HG02571 (cell line): ENCODE measurements around the gene SEPTIN5.

Experiments used
- ATAC-seq: cut with Tn5 transposase; IDR thresholded peaks from one replicate; pipeline ENCODE4 v1.9.1; 2021; ENCODE audit warnings: mild to moderate bottlenecking, moderate library complexity; ENCODE audit not compliant: unreplicated experiment

Gene SEPTIN5

DNA sequence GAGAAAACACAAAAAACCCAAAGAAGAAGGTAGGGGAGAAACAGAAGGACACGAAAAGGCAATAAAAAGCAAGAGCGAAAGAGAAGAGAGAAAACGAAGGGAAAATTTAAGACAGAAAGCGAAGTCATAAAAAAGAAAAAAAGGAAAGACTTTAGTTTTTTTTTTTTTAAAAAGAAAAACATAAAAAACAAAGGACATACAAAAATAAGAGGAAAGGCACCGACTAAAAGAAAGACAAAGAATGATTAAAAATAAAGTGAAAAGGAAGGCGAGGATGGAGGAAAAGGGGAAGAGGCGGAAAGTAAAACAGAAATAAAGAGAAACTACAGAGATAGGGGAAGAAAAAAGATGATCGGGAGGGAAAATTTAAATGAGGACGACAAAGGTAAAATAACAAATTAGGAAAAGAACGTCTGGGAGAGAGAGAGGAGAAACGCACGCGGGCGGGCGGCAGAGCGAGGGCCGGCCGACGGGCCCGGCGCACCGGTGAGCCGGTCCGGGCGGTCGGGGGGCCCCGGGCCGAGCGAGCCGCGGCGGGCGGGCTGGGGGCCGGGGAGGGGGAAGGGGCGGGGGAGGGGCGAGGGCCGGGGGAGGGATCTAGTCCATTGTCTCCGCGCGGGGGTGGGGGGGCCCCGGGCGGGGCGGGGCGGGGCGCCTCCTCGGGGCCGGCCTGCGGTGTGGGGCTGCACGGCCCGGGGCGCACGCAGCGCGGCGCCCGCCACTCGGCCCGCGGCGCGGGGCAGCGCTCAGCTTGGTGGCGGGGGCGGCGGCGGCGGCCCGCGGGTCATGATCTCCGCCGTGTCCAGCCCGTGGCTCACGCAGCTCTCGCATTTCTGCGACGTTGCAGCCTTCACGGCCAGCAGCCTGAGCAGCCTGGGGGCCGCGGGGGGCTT is 46.0 kb downstream of the SEPTIN5 start, which contains the start of gene TBX1:
Gene TBX1, plus strand, starts transcription at position 721 of the 893 bp plus-strand sequence. Its CDS starts 66 bp downstream, at position 787.
- no peak for ATAC-seq

- ATAC-seq: no peak
These were observed 46.8 kb downstream of the SEPTIN5 start for GRCh38 chr22:19760951-19761724.

DNA sequence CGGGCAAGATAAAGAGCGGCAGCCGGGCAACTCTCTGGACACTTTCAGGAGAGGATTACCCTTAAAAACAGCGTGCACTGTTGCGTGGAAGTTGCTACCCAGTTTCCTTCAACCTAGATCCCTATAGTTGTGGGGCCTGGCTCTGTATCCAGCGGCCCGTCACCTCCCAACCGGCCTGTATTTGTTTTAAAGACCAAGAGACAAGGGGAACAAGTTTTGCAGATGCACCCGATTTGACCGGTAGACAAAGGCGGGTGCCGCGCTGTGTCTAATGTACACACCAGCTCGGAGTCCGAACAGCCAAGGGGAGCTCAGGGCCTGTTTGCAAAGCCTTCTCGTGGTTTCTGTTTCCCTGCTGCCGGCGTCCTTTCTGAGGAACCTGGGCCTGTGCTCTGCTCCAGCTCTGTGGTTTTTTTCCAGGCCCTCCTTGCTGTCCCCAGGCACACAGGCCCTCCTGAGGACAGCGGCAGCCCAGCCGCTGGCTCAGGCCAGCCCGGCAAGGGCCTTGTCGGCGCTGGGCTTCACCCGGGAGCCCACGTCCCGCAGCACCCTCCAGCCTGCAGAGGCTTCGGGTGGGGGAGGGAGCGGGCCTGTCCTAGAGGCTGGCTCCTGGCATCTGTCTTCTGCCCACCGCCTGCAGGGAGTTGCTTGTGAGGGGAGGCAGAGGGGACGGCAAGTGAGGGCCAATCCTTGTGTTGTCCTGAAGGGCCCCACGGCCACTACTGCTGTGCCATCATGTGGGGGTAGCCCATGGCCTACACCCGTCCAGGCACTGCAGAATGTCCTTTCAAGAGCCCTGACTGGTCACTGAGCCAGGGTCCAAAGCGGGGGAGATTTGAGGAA is 47.6 kb downstream of the SEPTIN5 start:
- no peak for ATAC-seq

- ATAC-seq: no peak
These were observed 48.5 kb downstream of the SEPTIN5 start for GRCh38 chr22:19762568-19763457.

- ATAC-seq: no peak
These were observed 49.4 kb downstream of the SEPTIN5 start for GRCh38 chr22:19763458-19764298.

DNA sequence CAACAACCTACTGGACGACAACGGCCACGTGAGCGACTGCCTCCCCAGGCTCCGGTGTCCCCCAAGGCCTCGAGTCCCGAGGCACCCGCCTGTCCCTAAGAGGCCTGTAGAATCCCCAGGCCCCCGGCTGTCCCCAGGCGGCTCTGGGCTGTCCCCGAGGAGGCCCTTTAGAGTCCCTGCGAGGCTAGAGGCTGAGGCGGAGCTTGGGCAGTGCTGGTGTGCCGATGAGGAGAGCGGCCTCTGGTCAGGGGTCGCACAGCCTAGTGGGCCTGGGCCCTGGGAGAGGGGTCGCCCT is 49.9 kb downstream of the SEPTIN5 start:
- ATAC-seq: no peak

DNA sequence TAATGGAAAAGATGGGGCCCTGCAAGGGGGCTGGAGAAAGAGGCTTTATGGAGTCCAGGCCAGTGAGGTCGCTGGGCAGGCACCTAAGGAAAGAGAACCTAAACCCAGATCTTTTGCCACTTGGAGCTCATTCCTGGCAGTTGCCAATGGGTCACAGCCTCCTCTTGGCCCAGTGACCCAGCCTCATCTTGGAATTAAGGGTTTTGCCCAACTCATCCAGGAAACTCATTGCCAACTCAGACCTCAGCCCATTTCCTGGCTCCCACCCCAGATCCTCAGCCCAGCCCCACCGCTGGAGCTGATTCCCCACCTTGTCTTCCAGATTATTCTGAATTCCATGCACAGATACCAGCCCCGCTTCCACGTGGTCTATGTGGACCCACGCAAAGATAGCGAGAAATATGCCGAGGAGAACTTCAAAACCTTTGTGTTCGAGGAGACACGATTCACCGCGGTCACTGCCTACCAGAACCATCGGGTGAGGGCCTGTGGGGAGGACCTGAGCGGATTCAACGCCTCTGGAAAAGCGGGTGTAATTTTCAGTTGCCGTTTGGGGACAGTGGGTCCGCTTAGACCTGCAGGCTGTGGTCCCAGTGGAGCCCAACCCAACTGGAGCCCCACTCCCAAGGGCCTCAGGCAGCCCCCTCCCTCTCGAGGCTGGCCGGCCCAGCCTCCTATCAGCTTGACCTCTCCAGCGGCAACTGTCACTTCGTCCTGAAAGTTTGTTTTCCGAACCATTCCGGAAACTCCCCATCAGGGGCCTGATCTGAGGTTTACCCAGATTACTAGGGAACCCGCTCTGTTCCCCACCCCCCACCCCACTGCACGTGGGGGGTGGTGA is 50.6 kb downstream of the SEPTIN5 start:
- ATAC-seq: no peak

DNA sequence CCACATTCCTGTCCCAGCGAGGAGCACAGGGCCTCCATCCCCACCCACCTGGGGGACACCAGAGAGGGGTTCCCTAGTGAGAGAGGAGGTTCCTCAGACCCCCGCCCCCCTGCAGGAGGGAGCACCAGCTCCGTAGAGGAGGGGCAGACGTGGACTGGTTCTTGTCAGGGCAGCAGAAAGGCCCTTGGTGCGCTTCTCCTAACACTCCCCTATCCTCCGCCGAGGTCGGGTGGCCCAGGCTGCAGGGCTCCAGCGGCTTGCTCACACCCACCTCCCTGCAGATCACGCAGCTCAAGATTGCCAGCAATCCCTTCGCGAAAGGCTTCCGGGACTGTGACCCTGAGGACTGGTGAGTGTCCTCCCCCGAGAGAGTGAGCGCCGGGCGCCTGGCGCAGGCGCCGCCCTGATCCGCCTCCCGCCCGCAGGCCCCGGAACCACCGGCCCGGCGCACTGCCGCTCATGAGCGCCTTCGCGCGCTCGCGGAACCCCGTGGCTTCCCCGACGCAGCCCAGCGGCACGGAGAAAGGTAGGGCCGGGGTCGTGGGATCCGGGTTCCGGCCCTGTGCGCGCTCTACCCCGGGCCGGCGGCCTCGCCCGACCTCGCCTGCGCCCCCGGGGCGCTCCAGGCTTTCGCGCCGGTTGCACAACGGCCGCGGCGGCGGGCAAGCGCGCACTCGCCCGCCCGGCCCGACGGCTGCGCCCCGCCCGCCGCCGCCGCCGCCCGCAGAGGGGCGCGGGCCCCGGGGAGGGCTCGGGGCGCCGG is 51.4 kb downstream of the SEPTIN5 start:
- ATAC-seq: no peak

DNA sequence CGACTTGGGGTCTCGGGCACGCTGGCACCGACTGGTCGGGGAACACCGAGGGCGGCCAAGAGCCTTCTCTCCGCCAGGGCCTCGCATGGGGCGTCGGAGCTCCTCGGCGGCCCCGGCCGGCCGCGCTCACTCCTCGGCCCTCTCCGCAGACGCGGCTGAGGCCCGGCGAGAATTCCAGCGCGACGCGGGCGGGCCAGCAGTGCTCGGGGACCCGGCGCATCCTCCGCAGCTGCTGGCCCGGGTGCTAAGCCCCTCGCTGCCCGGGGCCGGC is 51.9 kb downstream of the SEPTIN5 start:
- no peak for ATAC-seq

DNA sequence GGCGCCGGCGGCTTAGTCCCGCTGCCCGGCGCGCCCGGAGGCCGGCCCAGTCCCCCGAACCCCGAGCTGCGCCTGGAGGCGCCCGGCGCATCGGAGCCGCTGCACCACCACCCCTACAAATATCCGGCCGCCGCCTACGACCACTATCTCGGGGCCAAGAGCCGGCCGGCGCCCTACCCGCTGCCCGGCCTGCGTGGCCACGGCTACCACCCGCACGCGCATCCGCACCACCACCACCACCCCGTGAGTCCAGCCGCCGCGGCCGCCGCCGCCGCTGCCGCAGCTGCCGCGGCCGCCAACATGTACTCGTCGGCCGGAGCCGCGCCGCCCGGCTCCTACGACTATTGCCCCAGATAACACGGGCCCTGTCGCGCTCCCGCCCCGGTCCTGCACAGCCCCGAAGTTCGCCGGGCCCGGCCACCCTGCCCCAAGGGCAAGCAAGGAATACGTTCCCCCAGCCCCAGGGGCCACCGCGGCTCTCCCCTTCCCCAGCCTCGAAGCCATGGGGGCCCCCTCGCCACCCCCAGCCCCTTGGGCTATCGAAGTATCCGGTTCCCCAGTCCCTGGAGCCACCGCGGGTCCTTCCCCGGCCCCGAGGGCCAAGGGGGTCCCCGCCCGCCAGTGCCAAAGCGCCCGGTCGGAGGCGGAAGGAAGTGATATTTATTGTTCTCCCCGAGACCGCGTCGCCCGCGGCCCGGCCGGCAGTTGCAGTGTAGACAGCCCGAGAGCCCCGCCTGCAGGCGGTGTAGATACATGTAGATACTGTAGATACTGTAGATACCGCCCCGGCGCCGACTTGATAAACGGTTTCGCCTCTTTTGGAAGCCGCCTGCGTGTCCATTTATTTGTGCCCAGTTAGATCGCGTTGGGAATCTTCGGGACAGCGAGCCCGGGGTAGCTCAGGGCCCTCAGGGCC is 52.5 kb downstream of the SEPTIN5 start:
- ATAC-seq: no peak

DNA sequence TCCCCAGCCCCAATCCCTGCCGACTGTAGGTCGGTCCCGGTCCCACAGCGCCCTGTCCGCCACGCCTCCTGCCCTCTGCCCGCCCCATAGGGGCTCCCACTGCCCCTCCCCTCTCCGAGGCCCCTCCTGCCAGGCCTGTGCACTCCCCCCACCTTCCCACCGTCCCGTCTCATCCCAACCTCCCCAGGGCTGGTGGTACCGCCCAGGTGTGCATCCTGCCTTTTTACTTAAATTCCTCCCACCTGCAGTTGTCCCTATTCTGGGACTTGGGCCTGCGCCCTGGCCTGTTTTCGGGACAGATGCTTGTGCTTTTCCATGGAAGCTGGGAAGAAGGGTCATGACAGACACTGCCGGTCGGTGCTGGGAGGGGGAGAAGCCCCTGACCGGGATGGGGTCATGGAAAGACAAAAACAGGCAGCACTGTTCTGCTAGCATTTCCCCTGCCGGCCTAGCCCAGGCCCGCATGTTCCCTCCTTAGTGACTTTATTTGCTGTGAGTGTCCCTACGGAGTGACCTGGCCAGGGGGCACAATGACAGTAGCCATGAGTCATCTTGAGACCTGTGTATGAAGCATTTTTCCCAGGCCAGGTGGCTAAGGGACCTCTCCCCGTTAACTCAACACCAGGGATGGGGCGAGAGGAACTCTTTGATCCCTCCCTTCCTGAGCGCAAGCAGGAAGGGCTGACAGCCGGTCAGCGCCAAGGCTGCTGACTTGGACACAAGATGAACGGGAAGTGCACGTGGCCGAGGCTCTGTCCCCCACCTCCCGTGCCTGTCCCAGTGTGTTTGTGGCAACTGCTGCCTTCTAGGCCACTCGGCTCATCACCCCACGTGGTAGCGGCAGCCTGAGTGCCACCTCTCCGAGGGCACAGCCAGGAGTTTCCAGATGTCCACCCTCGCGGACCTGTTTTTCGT is 53.4 kb downstream of the SEPTIN5 start:
- no peak for ATAC-seq

GRCh38 chr22:19769393-19769715 is 55.1 kb downstream of the SEPTIN5 start:
- no peak for ATAC-seq

- ATAC-seq: no peak
These were observed 56.3 kb downstream of the SEPTIN5 start for GRCh38 chr22:19770349-19771220.

GRCh38 chr22:19772422-19772672 is 58.0 kb downstream of the SEPTIN5 start:
- no peak for ATAC-seq
